H1 (cell line): ENCODE measurements around the gene ATP11C.

Experiments used
- BCL11A ChIP-seq, 2 experiments: IDR thresholded peaks; one replicate each; pipeline ENCODE4 v1.6.1; 2011; ENCODE audit warnings: low read depth in 2 of 2, low read length in 2 of 2, mild to moderate bottlenecking in 2 of 2
- CBX8 ChIP-seq: fragments of 300-800, 300-1000 bp; sonication (generic); IDR thresholded peaks from 2 replicates; pipeline ENCODE4 v1.7.1; 2016; ENCODE audit warnings: low read depth, low read length, borderline replicate concordance
- EP300 ChIP-seq, 2 experiments: IDR thresholded peaks; 1 replicate in 1 of 2; 2 replicates in 1 of 2; pipeline ENCODE4 v1.6.1; 2011 to 2012; ENCODE audit warnings: low read depth in 2 of 2, low read length in 2 of 2, mild to moderate bottlenecking in 2 of 2, borderline replicate concordance in 1 of 2, inconsistent platforms in 1 of 2, moderate library complexity in 1 of 2
- POLR2A ChIP-seq, 2 experiments: IDR thresholded peaks; 1 replicate in 1 of 2; 2 replicates in 1 of 2; pipeline ENCODE4 v1.6.1; 2011; ENCODE audit warnings: low read depth in 2 of 2, low read length in 2 of 2, mild to moderate bottlenecking in 2 of 2; ENCODE audit errors: control extremely low read depth in 1 of 2
- POLR2AphosphoS5 ChIP-seq: IDR thresholded peaks from 2 replicates; pipeline ENCODE4 v1.6.1; 2011; ENCODE audit warnings: low read depth, low read length
- YY1 ChIP-seq: IDR thresholded peaks from 2 replicates; pipeline ENCODE4 v1.6.1; 2011; ENCODE audit warnings: low read depth, mild to moderate bottlenecking, low read length
- ZNF274 ChIP-seq: IDR thresholded peaks from 2 replicates; pipeline ENCODE4 v1.7.0; 2012; ENCODE audit warnings: low read length, borderline replicate concordance; ENCODE audit errors: extremely low read depth
- TF ChIP-seq, protein P1 (sequence below), 3 experiments: IDR thresholded peaks; 1 replicate in 2 of 3; 2 replicates in 1 of 3; pipeline versions ENCODE4 v1.5.1 to v1.6.1; 2011; ENCODE audit warnings: low read length in 3 of 3, mild to moderate bottlenecking in 3 of 3, inconsistent platforms in 2 of 3, low read depth in 1 of 3, moderate library complexity in 1 of 3; ENCODE audit not compliant: insufficient read depth in 1 of 3; ENCODE audit errors: control extremely low read depth in 1 of 3

DNA sequence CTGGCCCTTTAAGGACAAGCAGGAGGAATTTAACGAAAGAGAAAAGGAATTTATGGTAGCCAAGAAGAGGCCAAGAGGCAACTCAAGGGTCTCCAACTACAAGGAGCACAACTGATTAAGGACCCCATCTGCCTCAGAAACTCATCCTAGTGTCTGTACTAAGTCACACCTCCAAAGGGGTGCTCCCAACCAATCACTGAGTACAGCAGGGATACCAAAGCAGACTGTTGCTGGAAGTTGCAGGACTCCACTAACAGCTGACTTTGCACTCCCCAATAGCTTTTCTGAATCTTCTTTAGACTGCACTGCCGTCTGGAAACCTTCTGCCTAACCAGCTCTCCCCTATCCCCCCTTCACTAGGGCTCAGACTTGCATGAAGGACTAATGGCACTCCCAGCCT, 50.6 kb downstream of the ATP11C start:
- TF ChIP-seq POLR2AphosphoS5: no peak
- no peak for TF ChIP-seq CBX8
- TF ChIP-seq POLR2A (IDR thresholded peaks at IDR 0.05; ENCODE audit: control extremely low read depth in 1 of 2, low read depth in 2 of 2, low read length in 2 of 2): no peak
- TF ChIP-seq YY1: no peak
- TF ChIP-seq, protein P1, sequence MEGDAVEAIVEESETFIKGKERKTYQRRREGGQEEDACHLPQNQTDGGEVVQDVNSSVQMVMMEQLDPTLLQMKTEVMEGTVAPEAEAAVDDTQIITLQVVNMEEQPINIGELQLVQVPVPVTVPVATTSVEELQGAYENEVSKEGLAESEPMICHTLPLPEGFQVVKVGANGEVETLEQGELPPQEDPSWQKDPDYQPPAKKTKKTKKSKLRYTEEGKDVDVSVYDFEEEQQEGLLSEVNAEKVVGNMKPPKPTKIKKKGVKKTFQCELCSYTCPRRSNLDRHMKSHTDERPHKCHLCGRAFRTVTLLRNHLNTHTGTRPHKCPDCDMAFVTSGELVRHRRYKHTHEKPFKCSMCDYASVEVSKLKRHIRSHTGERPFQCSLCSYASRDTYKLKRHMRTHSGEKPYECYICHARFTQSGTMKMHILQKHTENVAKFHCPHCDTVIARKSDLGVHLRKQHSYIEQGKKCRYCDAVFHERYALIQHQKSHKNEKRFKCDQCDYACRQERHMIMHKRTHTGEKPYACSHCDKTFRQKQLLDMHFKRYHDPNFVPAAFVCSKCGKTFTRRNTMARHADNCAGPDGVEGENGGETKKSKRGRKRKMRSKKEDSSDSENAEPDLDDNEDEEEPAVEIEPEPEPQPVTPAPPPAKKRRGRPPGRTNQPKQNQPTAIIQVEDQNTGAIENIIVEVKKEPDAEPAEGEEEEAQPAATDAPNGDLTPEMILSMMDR (IDR thresholded peaks at IDR 0.05; ENCODE audit: control extremely low read depth in 1 of 3, insufficient read depth in 1 of 3, low read depth in 1 of 3, low read length in 3 of 3): no peak
- no peak for TF ChIP-seq BCL11A (IDR thresholded peaks at IDR 0.05; ENCODE audit: low read depth in 2 of 2, low read length in 2 of 2)
- no peak for TF ChIP-seq EP300 (IDR thresholded peaks at IDR 0.05; ENCODE audit: borderline replicate concordance in 1 of 2, low read depth in 2 of 2, low read length in 2 of 2)
- no peak for TF ChIP-seq ZNF274
